ENCODE measurements around the gene SPAAR. TPM values are rescaled to one million over a fixed set of nuclear protein-coding genes. Genes with fewer than 3 reads are reported as not detected.

SPAAR gene
- total and polyA plus RNA-seq, 9 of the 15 experiments (the other 6 are each of a cell fraction or from before 2014, with no cell fraction given), result not detected

- H3K27me3 ChIP-seq (ENCODE audit: control insufficient read depth in 2 of 2, insufficient read depth in 2 of 2, low read length in 2 of 2), result no peaks in the 10 kb centered on the region
- in situ Hi-C loops (cut with MboI) (no loop called here), intact Hi-C loops (cut with micrococcal nuclease) (no loop called here)
- no peak overlapping the region for H3K9ac ChIP-seq (ENCODE audit: insufficient read depth in 1 of 2, low read depth in 2 of 2, low read length in 2 of 2)
- H3K4me2 ChIP-seq (ENCODE audit: insufficient read depth, low read length), result no peak overlapping the region
- no peaks in the 10 kb centered on the region for H4K20me1 ChIP-seq (replicated peaks; ENCODE audit: control insufficient read depth, insufficient read depth, low read length)
- FAIRE-seq (no peak), ATAC-seq (no peak), DNase-seq (ENCODE audit: extremely low read depth in 1 of 4, low spot score in 3 of 4) (no peak)
- 48% methylated on average over 7 of the region's 7 CpGs for WGBS (ENCODE audit: insufficient coverage, low coverage, missing lambda C conversion rate)
- no peaks in the 10 kb centered on the region for H3K9me3 ChIP-seq (replicated peaks; ENCODE audit: control insufficient read depth, insufficient read depth, low read depth, low read length)
- H3K27ac ChIP-seq (ENCODE audit: extremely low read depth, low read depth, low read length), result no peak overlapping the region
- H3K9me1 ChIP-seq (ENCODE audit: control insufficient read depth, insufficient read depth, low read length), result no peaks in the 10 kb centered on the region
- no TSS peak for BruUV-seq (replicated peaks)
- no peaks in the 10 kb centered on the region for H3K79me2 ChIP-seq (ENCODE audit: control insufficient read depth, insufficient read depth, low read length)
- no peak overlapping the region for H2AFZ ChIP-seq (ENCODE audit: low read depth, low read length)
- no peaks in the 10 kb centered on the region for H3K36me3 ChIP-seq (ENCODE audit: control insufficient read depth, insufficient read depth, low read length)
- no peak overlapping the region for H3K4me3 ChIP-seq
- ChIA-PET CTCF (ENCODE audit: low intra/inter-chr PET ratio) (interaction anchor here (0.7 kb wide), 1 partner anchor 26 kb away, joined by 3 read pairs; no protein-coding TSS in a partner anchor), POLR2A (interaction anchor here (0.5 kb wide), 1 partner anchor 195 kb away, joined by 3 read pairs; no protein-coding TSS in a partner anchor)
- no peaks in the 10 kb centered on the region; a peak in 1 of 5 replicates for H3K4me1 ChIP-seq (replicated peaks in 1 of 2; ENCODE audit: control insufficient read depth in 2 of 2, insufficient read depth in 2 of 2, low read length in 2 of 2)
- TF ChIP-seq RBM15 (IDR thresholded peaks at IDR 0.05; ENCODE audit: insufficient read depth, low read length) (no peak), RERE (CRISPR knock-in tag; IDR thresholded peaks at IDR 0.05; ENCODE audit: borderline replicate concordance) (no peak), MBD2 (IDR thresholded peaks at IDR 0.05; ENCODE audit: borderline replicate concordance, low read depth) (no peak), RBM22 (IDR thresholded peaks at IDR 0.05; ENCODE audit: low read depth, low read length, poor library complexity, severe bottlenecking) (no peak), MAFK (IDR thresholded peaks at IDR 0.05; ENCODE audit: low read length) (no peak), HDAC8 (tag; IDR thresholded peaks at IDR 0.05) (no peak), E2F3 (CRISPR knock-in tag; IDR thresholded peaks at IDR 0.05) (no peak), EP400 (IDR thresholded peaks at IDR 0.05) (no peak), DEAF1 (CRISPR knock-in tag; IDR thresholded peaks at IDR 0.05) (no peak)
- TF ChIP-seq, protein P1, sequence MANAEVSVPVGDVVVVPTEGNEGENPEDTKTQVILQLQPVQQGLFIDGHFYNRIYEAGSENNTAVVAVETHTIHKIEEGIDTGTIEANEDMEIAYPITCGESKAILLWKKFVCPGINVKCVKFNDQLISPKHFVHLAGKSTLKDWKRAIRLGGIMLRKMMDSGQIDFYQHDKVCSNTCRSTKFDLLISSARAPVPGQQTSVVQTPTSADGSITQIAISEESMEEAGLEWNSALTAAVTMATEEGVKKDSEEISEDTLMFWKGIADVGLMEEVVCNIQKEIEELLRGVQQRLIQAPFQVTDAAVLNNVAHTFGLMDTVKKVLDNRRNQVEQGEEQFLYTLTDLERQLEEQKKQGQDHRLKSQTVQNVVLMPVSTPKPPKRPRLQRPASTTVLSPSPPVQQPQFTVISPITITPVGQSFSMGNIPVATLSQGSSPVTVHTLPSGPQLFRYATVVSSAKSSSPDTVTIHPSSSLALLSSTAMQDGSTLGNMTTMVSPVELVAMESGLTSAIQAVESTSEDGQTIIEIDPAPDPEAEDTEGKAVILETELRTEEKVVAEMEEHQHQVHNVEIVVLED (CRISPR knock-in tag; IDR thresholded peaks at IDR 0.05), result no peak
- TF ChIP-seq, protein P2, sequence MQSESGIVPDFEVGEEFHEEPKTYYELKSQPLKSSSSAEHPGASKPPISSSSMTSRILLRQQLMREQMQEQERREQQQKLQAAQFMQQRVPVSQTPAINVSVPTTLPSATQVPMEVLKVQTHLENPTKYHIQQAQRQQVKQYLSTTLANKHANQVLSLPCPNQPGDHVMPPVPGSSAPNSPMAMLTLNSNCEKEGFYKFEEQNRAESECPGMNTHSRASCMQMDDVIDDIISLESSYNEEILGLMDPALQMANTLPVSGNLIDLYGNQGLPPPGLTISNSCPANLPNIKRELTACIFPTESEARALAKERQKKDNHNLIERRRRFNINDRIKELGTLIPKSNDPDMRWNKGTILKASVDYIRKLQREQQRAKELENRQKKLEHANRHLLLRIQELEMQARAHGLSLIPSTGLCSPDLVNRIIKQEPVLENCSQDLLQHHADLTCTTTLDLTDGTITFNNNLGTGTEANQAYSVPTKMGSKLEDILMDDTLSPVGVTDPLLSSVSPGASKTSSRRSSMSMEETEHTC (IDR thresholded peaks at IDR 0.05), result no peak
Observed at GRCh38 chr9:35935755-35936509, 26.6 kb downstream of the SPAAR start.

Data from K562 (cell line).